ENCODE measurements around the gene DMRT2.

GRCh38 chr9:1083325-1083913, 33.3 kb downstream of the DMRT2 start:
- TF ChIP-seq, protein P1, sequence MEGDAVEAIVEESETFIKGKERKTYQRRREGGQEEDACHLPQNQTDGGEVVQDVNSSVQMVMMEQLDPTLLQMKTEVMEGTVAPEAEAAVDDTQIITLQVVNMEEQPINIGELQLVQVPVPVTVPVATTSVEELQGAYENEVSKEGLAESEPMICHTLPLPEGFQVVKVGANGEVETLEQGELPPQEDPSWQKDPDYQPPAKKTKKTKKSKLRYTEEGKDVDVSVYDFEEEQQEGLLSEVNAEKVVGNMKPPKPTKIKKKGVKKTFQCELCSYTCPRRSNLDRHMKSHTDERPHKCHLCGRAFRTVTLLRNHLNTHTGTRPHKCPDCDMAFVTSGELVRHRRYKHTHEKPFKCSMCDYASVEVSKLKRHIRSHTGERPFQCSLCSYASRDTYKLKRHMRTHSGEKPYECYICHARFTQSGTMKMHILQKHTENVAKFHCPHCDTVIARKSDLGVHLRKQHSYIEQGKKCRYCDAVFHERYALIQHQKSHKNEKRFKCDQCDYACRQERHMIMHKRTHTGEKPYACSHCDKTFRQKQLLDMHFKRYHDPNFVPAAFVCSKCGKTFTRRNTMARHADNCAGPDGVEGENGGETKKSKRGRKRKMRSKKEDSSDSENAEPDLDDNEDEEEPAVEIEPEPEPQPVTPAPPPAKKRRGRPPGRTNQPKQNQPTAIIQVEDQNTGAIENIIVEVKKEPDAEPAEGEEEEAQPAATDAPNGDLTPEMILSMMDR (IDR thresholded peaks at IDR 0.05): no peak
- no peak for TF ChIP-seq ZFX (IDR thresholded peaks at IDR 0.05; ENCODE audit: borderline replicate concordance)

All from 22Rv1 (cell line).